ENCODE measurements around the gene ARHGAP12. TPM values are rescaled to one million over a fixed set of nuclear protein-coding genes. Genes with fewer than 3 reads are reported as not detected.

Gene ARHGAP12
- total RNA-seq, 1 donor from 2014 or later: 30.4 TPM

DNA sequence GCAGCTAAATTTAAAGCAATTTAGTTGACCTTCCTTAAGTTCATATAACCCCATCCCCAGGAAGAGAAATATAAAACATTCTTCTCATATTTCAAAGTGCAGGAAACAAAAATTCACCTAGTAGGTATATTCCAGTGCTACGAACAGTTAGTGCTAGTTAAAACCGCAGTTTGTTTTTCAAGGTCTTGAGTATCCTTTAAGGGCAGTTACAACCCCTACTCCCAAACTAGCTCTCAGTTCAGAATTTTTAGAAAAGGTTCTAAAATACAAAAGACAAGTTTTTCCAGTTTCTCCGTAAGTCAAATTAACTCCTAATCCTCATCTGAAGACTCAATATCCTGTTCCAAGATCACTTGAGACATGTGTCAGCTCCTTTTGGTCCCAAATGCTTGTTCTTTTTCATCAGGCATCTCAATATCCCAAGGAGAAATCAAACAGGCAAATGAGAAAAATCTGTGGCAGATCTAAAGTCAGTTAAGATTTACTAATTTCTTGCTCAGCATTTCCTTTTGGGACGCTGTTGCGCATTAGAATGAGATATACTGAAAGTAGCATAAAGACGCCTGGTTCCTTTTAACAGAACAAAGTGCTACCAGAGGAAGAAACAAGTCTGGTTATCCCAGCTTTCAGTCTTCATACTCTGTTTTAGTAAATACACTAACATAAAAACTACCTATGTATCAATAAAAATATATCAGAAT, 51.8 kb downstream of the ARHGAP12 start:
- TF ChIP-seq, protein P1, sequence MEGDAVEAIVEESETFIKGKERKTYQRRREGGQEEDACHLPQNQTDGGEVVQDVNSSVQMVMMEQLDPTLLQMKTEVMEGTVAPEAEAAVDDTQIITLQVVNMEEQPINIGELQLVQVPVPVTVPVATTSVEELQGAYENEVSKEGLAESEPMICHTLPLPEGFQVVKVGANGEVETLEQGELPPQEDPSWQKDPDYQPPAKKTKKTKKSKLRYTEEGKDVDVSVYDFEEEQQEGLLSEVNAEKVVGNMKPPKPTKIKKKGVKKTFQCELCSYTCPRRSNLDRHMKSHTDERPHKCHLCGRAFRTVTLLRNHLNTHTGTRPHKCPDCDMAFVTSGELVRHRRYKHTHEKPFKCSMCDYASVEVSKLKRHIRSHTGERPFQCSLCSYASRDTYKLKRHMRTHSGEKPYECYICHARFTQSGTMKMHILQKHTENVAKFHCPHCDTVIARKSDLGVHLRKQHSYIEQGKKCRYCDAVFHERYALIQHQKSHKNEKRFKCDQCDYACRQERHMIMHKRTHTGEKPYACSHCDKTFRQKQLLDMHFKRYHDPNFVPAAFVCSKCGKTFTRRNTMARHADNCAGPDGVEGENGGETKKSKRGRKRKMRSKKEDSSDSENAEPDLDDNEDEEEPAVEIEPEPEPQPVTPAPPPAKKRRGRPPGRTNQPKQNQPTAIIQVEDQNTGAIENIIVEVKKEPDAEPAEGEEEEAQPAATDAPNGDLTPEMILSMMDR (conservative IDR thresholded peaks at IDR 0.05): no peak
- DNase-seq (ENCODE audit: extremely low spot score, unreplicated experiment): no peak
- Mint-ChIP-seq H3K9me3 (no peaks in the 10 kb centered on the region), H3K27ac (peak overlapping the region; percentile 11), H3K27me3 (no peaks in the 10 kb centered on the region), H3K4me1 (ENCODE audit: unreplicated experiment) (peaks cover 19% of the 10 kb centered on the region), H3K36me3 (peaks cover 4% of the 10 kb centered on the region), H3K4me3 (peak overlapping the region; percentile 18)

DNA sequence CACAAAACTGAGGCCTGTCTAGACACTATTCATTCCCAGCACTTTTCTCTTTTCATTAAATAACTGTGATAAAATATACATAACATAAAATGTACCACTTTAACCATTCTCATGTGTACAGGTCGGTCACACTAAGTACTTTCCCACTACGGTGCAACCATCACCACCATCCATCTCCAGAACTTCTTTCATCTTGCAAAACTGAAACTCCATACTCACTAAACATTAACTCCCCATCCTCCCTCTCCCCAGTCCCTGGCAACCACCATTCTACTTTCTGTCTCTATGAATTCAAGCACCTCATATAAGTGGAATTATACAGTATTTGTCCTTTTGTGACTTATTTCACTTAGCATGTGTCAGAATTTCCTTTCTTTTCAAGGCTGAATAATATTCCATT, 53.0 kb downstream of the ARHGAP12 start:
- H3K4me3 Mint-ChIP-seq: no peak overlapping the region
- H3K4me1 Mint-ChIP-seq (ENCODE audit: unreplicated experiment): peaks cover 19% of the 10 kb centered on the region
- H3K9me3 Mint-ChIP-seq: no peaks in the 10 kb centered on the region
- TF ChIP-seq, protein P1 (conservative IDR thresholded peaks at IDR 0.05): no peak
- no peak for DNase-seq (ENCODE audit: extremely low spot score, unreplicated experiment)
- no peaks in the 10 kb centered on the region for H3K27me3 Mint-ChIP-seq
- no peak overlapping the region for H3K27ac Mint-ChIP-seq
- peaks cover 4% of the 10 kb centered on the region for H3K36me3 Mint-ChIP-seq

DNA sequence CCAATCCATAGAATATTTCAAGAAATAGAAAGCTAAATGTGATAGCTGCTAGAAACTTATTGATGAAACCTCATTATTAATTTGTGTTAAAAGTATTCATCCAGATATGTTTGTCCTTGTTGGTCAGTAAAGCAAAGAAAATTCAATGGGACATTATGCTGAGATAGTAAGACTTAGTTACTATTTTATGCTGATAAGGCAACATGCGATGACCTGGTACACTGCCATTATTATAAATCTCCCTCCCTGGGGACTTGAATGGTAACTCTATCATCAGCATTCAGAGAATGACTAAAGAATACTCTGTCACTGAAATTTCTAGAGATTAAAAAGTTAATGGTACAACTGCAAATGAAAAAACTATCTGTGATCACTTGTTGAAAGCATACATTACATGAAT, 54.9 kb downstream of the ARHGAP12 start:
- TF ChIP-seq, protein P1 (conservative IDR thresholded peaks at IDR 0.05): no peak
- H3K4me3 Mint-ChIP-seq: no peak overlapping the region
- H3K9me3 Mint-ChIP-seq: no peaks in the 10 kb centered on the region
- H3K4me1 Mint-ChIP-seq (ENCODE audit: unreplicated experiment): peaks cover 19% of the 10 kb centered on the region
- H3K36me3 Mint-ChIP-seq: no peaks in the 10 kb centered on the region
- no peaks in the 10 kb centered on the region for H3K27me3 Mint-ChIP-seq
- DNase-seq (ENCODE audit: extremely low spot score, unreplicated experiment): no peak
- no peak overlapping the region for H3K27ac Mint-ChIP-seq

DNA sequence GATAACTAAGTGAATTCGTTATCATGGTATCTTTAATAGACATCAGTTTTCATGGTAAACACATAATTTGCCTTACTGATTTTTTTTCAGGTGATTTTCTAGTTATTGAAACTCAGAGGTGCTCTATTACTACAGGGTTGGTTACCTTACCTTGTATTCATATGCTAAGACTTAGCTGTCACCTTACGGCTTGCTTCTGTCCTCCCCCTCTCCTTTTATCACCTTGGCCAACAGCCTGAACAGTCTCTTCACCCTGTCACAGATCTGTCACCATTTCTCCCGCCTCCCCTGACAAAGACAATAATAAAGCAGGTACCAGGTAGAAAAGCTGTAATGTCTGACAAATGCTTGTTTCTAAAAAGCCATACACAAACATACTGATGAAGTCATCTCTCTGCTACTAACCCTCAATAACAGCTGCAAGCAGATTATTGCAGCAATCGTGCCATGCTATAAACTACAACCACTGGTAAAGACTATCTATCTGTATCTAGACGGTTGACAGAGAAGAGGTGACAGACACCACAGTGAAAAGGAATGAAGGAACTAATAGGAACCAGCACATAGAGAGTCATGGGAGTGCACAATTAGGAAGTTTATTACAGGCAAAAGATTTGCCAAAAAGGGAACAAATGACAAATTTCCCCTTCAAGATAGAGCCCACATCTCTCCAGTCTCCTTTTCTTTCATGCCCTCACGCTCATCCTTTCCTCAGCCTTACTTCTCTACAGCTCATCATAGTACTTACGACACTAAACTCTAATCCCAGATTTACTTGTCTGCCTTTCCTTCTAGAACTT, 57.2 kb downstream of the ARHGAP12 start:
- Mint-ChIP-seq H3K27me3 (no peaks in the 10 kb centered on the region), H3K27ac (no peak overlapping the region), H3K36me3 (no peaks in the 10 kb centered on the region), H3K4me1 (ENCODE audit: unreplicated experiment) (peaks cover 9% of the 10 kb centered on the region), H3K4me3 (no peak overlapping the region), H3K9me3 (no peaks in the 10 kb centered on the region)
- TF ChIP-seq, protein P1 (conservative IDR thresholded peaks at IDR 0.05): no peak
- no peak for DNase-seq (ENCODE audit: extremely low spot score, unreplicated experiment)

DNA sequence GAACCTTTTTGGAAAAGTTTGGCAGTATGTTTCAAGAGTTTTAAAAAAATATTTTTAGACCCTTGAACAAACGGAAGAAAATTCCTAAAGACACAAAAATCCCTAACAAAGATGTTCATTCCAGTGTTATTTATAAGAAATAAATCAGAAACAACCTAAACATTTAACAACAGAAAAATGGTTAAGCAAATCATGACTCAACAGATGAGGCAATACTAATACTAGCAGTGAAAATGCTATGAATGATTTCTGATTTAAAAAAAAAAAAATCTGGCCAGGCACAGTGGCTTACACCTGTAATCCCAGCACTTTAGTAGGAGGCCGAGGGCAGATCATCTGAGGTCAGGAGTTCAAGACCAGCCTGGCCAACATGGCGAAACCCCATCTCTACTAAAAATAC, 61.0 kb downstream of the ARHGAP12 start:
- Mint-ChIP-seq H3K4me3 (no peak overlapping the region), H3K4me1 (ENCODE audit: unreplicated experiment) (peaks cover 12% of the 10 kb centered on the region), H3K36me3 (peaks cover 10% of the 10 kb centered on the region), H3K9me3 (no peaks in the 10 kb centered on the region), H3K27me3 (no peaks in the 10 kb centered on the region), H3K27ac (no peak overlapping the region)
- DNase-seq (ENCODE audit: extremely low spot score, unreplicated experiment): no peak
- TF ChIP-seq, protein P1 (conservative IDR thresholded peaks at IDR 0.05): no peak
